Stomach (tissue), 9 donors: Measurements from ENCODE around the gene PLCB1. TPM values are rescaled to one million over a fixed set of nuclear protein-coding genes. Genes with fewer than 3 reads are reported as not detected.

ENCODE experiments used
- DNase-seq, 2 donors: peaks; one replicate each; pipeline versions ENCODE4 v3.0.0 to v3.0.0-alpha.2; 2013 to 2019
- H3K27ac ChIP-seq, 5 donors: fragments of 200-600 bp in 4 of 5; sonication (generic) in 4 of 5; one replicate each; pipeline ENCODE4 v1.5.1; 2013 to 2019; ENCODE audit warnings: mild to moderate bottlenecking in 1 of 5, moderate library complexity in 1 of 5
- H3K27me3 ChIP-seq, 3 donors: fragments of 200-600 bp; sonication (generic); one replicate each; pipeline ENCODE4 v1.5.1; 2017 to 2019; ENCODE audit warnings: mixed run types in 1 of 3
- H3K36me3 ChIP-seq, 4 donors: fragments of 200-600 bp; sonication (generic); 1 replicate in 3 of 4; 2 replicates in 1 of 4; pipeline ENCODE4 v1.5.1; 2016 to 2019
- H3K4me1 ChIP-seq, 4 donors: fragments of 200-600 bp; sonication (generic); one replicate each; pipeline ENCODE4 v1.5.1; 2016 to 2019
- H3K4me3 ChIP-seq, 4 donors: fragments of 200-600 bp; sonication (generic) in 3 of 4; one replicate each; pipeline ENCODE4 v1.5.1; 2016 to 2019; ENCODE audit warnings: mild to moderate bottlenecking in 1 of 4
- H3K9me3 ChIP-seq, 4 donors: fragments of 200-600 bp; sonication (generic); one replicate each; pipeline ENCODE4 v1.5.1; 2016 to 2019
- CTCF ChIP-seq, 7 experiments: fragments of 450-650 bp in 4 of 7; fragments of 200-600 bp in 3 of 7; sonication (generic) in 3 of 7; IDR thresholded peaks; one replicate each; pipeline ENCODE4 v1.5.1; 2016 to 2019; ENCODE audit warnings: antibody characterized with exemption in 7 of 7, control low read depth in 2 of 7, mild to moderate bottlenecking in 1 of 7
- EP300 ChIP-seq: sonication (generic); formaldehyde crosslinking; IDR thresholded peaks from one replicate; pipeline ENCODE4 v1.6.1; 2017; ENCODE audit warnings: antibody characterized with exemption
- POLR2A ChIP-seq, 4 donors: fragments of 450-650 bp; IDR thresholded peaks; one replicate each; pipeline ENCODE4 v1.6.1; 2016; ENCODE audit warnings: antibody characterized with exemption in 4 of 4, control low read depth in 2 of 4, mild to moderate bottlenecking in 1 of 4, moderate library complexity in 1 of 4
- POLR2AphosphoS5 ChIP-seq, 3 donors: sonication (generic); formaldehyde crosslinking; IDR thresholded peaks; one replicate each; pipeline ENCODE4 v1.6.1; 2016; ENCODE audit warnings: antibody characterized with exemption in 3 of 3
- WGBS, 5 donors: extraction: QIAGEN DNeasy Blood & Tissue Kit in 3 of 5; methylation state at CpG; one replicate each; pipeline versions ENCODE4 v1.1.5 to v1.1.7; 2013 to 2018; 5-methylcytosine and 5-hydroxymethylcytosine counted together
- intact Hi-C: fragments of 100-400 bp; cut with DNase I; formaldehyde crosslinking; loops from one replicate; pipeline ENCODE4 v1.15.1; 2023; ENCODE audit warnings: low total_unique reads
- polyA plus RNA-seq, 3 donors: library from polyadenylated mRNA; stranded (reverse); fragments of 200-250 nt; gene quantifications; one replicate each; pipeline ENCODE4 v1.2.3, GENCODE V29; 2013
- total RNA-seq, 5 donors: library from RNA; depleted of rRNA; stranded (reverse); fragments of >200 nt; gene quantifications; one replicate each; pipeline versions ENCODE4 v1.1.0 to v1.2.3, GENCODE V29; 2014 to 2016
- donor health status: healthy with polysubstance abuse.
- donor health status: Bipolar disorder and iron deficiency.
- donor health status: healthy.

Gene PLCB1
- total and polyA plus RNA-seq, 8 donors: 4.1 to 66.5 (median 11.7) TPM

- TF ChIP-seq POLR2A (IDR thresholded peaks at IDR 0.05): no peak
- TF ChIP-seq POLR2AphosphoS5 (IDR thresholded peaks at IDR 0.05): no peak
- no peak for TF ChIP-seq CTCF (IDR thresholded peaks at IDR 0.05)
- TF ChIP-seq EP300: no peak
- peaks cover 0 to 18% (median 13%) of the 10 kb centered on the region in 4 donors for H3K4me1 ChIP-seq
- intact Hi-C loops: no loop called here
- H3K9me3 ChIP-seq: no peaks in the 10 kb centered on the region
- no peaks in the 10 kb centered on the region for H3K27me3 ChIP-seq
- 66 to 89% (median 78%) methylated on average over 1 of the region's 1 CpG for WGBS, 5 donors
- no peak overlapping the region for H3K27ac ChIP-seq
- DNase-seq: no peak
- no peaks in the 10 kb centered on the region for H3K36me3 ChIP-seq
- H3K4me3 ChIP-seq: no peak overlapping the region
These were observed 232.6 kb downstream of the PLCB1 start for GRCh38 chr20:8364734-8365078.

DNA sequence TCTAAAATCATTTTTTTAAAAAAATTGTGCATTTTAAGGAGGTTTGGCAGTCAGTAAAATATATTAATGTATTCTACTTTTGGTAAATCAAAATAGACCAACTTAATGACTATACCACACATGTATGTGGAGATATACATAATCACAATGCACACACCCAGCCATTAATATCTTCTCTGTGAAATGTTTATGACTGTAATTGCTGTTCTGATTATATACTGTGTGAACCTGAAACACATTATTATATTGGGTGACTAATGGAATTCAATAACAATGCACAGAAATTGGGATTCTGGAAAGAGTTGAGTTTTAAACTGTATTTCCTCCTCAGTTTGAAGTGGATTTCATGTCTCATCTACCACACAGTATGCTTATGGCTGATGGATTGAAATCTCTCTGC is 233.6 kb downstream of the PLCB1 start:
- intact Hi-C loops: no loop called here
- Histone ChIP-seq H3K27me3 (no peaks in the 10 kb centered on the region), H3K4me1 (peaks cover 0 to 18% (median 13%) of the 10 kb centered on the region in 4 donors), H3K36me3 (no peaks in the 10 kb centered on the region), H3K4me3 (no peak overlapping the region), H3K9me3 (no peaks in the 10 kb centered on the region), H3K27ac (no peak overlapping the region)
- TF ChIP-seq EP300: no peak
- no peak for TF ChIP-seq CTCF (IDR thresholded peaks at IDR 0.05)
- no peak for TF ChIP-seq POLR2A (IDR thresholded peaks at IDR 0.05)
- TF ChIP-seq POLR2AphosphoS5 (IDR thresholded peaks at IDR 0.05): no peak
- DNase-seq: no peak

GRCh38 chr20:8366303-8366923 is 234.3 kb downstream of the PLCB1 start:
- no peak overlapping the region for H3K4me3 ChIP-seq
- no peak for TF ChIP-seq CTCF (IDR thresholded peaks at IDR 0.05)
- no peak for TF ChIP-seq EP300
- TF ChIP-seq POLR2A (IDR thresholded peaks at IDR 0.05): no peak
- TF ChIP-seq POLR2AphosphoS5 (IDR thresholded peaks at IDR 0.05): no peak
- 58 to 80% (median 74%) methylated on average over 5 of the region's 5 CpGs for WGBS, 5 donors

GRCh38 chr20:8367689-8368088 is 235.6 kb downstream of the PLCB1 start:
- H3K4me3 ChIP-seq: no peak overlapping the region
- intact Hi-C loops: no loop called here
- 82 to 93% (median 88%) methylated on average over 7 of the region's 7 CpGs for WGBS, 5 donors
- H3K4me1 ChIP-seq: peaks cover 0 to 7% (median 1%) of the 10 kb centered on the region in 4 donors
- H3K36me3 ChIP-seq: no peaks in the 10 kb centered on the region
- no peaks in the 10 kb centered on the region for H3K27me3 ChIP-seq
- no peaks in the 10 kb centered on the region for H3K9me3 ChIP-seq
- no peak overlapping the region for H3K27ac ChIP-seq
- no peak for DNase-seq
- no peak for TF ChIP-seq POLR2AphosphoS5 (IDR thresholded peaks at IDR 0.05)
- TF ChIP-seq EP300: no peak
- TF ChIP-seq POLR2A (IDR thresholded peaks at IDR 0.05): no peak
- TF ChIP-seq CTCF (IDR thresholded peaks at IDR 0.05): no peak

More at GRCh38 chr20:8366303-8366923, 234.3 kb downstream of the PLCB1 start:
- no peak overlapping the region for H3K27ac ChIP-seq
- H3K9me3 ChIP-seq: no peaks in the 10 kb centered on the region
- no peak for DNase-seq
- no peaks in the 10 kb centered on the region for H3K36me3 ChIP-seq
- H3K4me1 ChIP-seq: peaks cover 0 to 14% (median 9%) of the 10 kb centered on the region in 4 donors
- intact Hi-C loops: no loop called here
- H3K27me3 ChIP-seq: no peaks in the 10 kb centered on the region
